Stimulated activated CD4-positive, alpha-beta T cell treated with anti-CD3 and anti-CD28 coated beads, Interleukin-1b, Interleukin-23, amount 100 ng/mL, for 48 hours (primary cell): Measurements from ENCODE around the gene HPRT1.

ENCODE experiments used
- DNase-seq: peaks from one replicate; pipeline ENCODE4 v3.0.0-alpha.2; 2020

The HPRT1 gene

DNA sequence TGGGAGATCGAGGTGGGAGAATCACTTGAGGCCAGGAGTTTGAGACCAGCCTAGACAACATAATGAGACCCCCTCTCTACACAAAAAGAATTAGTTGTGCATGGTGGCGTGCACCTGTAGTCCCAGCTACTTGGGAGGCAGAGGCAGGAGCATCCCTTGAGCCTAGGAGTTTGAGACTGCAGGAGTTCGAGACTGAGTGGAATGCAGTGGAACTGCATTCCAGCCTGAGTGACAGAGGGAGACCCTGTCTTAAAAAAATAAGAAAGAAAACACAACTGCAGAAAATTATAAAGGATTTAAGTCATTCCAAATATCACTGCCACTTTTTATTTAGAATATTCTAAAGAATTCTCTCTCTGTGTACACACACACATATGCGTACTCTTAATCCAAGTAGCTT, 18.4 kb downstream of the HPRT1 start:
- DNase-seq: no peak

DNA sequence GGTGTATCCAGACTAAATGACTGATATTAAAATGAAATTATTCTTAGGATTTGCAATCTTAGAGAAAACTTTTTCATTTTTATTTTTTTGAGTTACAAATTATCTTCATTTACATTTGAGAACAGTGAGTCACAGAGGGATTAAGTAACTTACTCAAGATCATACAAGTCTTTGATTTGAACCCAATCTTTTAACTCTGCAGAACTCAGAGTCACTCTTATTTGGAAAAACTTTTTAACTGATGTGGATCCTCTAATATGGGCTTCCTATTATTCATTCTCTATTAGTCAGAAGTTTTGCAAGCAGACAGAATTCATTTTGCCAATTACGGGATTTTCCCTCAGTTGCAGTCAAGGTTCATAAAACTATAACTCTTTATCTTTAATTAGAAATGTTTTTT, 20.1 kb downstream of the HPRT1 start:
- DNase-seq: no peak

DNA sequence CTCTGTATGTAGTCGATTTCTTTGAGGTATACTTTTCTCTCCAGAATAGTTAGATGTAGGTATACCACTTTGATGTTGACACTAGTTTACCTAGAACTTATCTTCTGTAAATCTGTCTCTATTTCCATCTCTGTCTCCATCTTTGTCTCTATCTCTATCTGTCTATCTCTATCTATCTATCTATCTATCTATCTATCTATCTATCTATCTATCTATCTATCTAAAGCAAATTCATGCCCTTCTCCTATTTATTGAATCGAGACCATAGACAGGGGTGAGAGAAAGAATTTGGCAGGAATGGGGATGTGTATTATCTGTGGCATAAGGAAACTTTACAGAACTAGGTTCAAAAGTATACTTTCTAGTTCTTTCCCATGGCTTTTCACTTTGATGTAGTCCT, 21.4 kb downstream of the HPRT1 start:
- no peak for DNase-seq

DNA sequence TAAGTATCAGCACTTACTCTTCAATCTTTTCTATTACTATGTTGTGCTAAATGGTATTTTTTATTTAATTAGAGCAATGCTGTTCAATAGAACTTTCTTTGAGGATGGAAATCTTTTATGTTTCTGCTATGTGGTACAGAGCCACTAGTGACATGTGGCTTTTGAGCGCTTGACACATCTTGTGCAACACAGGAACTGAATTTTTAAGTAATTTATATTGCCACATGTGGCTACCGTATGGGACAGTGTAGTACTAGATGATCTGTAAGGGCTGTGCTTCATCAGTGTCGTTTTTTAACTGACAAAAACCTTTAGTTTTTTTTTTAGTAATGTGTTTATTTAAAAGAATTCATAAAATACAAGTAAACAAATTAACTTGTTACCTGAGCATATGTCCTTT, 22.4 kb downstream of the HPRT1 start:
- no peak for DNase-seq

DNA sequence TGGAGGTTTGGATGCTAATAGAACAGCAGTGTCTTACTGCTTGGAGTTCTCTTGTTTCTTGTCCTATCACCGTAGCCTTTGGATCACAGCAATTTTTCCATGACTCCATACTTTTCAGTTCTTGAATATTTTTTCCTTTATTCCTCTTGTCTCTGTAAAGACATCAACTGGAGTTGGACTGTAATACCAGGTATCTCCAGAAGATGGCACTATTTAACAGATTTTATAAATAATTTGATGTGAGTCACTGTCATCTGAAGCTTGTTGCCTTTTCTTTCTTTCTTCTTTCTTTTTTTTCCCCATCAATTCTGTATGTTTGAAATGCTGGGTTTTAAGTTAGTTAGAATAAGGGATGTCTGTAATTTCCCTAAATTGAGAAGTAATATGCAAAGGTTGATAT, 24.1 kb downstream of the HPRT1 start:
- no peak for DNase-seq

DNA sequence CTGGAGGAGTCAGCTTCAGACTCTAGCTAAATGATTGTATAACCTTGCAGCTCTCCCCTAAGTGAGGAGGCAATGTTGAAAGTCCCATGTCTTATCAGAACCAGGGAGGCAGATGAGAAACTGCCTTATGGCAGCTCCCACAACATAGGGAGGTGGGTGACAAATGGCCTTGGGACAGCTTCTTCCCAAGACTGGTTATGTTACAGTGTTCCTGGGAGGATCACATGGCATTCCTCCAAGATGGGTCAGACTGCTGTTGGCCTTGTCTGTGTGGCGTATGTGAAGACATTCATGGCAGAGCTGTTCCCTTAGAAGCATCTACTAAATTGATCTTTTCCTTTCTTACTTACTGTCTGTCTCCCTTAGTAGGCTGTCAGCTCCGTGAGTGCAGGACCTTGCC, 42.0 kb downstream of the HPRT1 start:
- no peak for DNase-seq

DNA sequence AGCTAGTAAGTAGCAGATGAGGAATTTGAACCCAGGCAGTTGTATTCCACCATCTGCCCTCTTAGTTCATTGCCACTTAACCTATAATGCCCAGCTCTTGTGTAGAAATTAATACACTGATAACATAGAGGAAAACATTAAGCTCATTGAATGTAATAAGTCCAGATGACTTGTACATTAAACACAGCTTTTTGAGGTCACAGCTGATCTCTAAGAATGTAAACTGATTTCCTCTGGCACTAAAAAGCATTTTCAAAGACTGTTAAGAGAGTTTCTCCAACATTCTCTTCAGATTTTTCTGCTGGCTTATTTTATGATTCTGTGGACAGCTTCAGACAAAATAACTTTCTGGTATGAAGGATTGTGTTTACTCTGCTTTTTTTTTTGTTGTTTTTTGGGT, 42.7 kb downstream of the HPRT1 start:
- DNase-seq: no peak

DNA sequence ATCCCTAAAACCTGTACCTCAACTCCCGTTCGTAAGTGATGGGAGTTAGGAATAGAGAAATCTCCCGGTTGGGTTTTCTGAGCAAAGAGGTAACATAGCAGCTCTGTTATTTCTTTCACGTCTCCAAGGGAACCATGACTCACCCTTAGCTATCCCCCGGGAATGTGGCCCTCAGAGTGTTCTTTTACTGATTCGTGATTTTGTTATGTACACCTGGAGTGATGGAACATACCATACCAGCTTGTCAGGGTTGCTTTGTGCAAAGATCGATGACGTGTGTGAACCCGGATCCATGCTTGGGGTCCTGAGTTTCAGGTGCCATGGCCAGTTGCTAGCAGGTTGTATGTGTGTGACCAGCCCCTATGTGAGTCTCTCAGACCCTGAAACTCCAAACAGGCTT, 52.6 kb downstream of the HPRT1 start:
- DNase-seq: no peak

DNA sequence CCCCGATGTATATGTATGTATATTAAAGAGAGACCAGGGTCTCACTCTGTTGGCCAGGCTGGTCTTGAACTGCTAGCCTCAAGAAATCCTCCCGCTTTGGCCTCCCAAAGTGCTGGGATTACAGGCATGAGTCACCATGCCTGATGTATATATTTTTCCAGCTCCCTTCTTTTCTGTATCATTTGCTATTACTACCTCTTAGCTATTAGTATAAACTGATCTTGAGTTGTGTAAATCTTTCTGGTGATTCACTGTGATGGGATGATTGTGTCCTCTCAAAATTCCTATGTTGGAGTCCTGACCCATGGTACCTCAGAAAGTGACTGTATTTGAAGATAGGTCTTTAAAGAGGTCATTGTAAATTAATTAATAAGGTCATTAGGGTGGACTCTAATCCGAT, 53.1 kb downstream of the HPRT1 start:
- DNase-seq: no peak

DNA sequence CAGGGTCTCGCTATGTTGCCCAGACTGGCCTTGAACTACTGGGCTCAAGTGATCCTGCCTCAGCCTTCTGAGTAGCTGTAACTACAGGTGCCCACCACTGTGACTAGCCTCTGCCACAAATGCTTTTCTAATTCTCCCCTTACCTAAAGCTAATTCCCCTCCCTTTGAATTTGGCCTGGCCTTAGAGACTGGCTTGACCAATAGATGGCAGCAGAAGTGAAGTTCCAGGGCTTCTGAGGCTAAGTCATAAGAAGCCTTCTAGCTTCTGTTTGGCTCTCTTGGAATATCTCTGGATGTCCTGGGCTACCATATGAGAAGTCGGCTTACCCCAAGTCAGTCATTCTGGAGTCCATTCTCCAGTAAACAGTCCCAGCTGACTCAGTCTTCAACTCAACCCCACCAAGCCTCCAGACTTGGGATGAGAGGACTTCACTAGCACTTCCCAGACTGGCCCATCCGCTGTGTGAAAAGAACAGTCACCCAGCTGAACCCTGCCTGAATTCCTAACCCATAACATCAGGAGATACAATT, 61.0 kb downstream of the HPRT1 start:
- DNase-seq: no peak

DNA sequence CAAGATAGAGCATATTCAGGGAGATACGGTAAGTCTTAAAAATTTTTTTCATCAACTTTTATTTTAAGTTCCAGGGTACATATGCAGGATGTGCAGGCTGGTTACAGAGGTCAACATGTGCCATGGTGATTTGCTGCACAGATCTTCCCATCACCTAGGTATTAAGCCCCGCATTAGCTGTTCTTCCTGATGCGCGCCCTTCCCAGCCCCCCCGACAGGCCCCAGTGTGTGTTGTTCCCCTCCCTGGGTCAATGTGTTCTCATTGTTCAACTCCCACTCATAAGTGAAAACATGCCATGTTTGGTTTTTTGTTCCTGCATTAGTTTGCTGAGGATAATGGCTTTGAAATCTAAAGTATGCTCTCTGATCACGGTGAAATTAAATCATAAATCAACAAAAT, 64.2 kb downstream of the HPRT1 start:
- DNase-seq: no peak

DNA sequence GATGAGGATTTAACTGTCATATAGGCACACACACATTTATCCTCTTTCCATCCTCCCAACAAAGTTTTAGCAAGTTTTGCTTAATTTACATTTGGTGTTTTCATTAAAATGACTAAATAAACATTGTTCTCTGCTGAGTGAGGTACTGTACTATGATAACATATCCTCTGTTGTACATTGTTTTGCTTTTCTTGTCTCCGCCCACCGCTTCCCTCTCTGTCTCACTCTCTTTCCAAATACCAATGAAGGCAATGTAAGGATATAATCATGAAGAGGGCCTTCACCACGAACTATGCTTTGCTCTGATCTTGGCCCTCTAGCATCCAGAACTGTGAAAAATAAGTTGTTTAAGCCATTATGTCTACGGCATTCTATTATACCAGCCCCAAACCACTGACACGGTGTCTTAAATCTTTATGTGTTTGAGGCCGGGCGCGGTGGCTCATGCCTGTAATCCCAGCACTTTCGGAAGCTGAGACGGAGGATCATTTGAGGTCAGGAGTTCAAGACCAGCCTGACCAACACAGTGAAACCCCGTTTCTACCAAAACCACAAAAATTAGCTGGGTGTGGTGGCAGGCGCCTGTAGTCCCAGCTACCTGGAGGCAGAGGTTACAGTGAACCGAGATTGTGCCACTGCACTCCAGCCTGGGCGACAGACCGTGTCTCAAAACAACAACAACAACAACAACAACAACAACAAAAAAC, 65.3 kb downstream of the HPRT1 start:
- DNase-seq: no peak

DNA sequence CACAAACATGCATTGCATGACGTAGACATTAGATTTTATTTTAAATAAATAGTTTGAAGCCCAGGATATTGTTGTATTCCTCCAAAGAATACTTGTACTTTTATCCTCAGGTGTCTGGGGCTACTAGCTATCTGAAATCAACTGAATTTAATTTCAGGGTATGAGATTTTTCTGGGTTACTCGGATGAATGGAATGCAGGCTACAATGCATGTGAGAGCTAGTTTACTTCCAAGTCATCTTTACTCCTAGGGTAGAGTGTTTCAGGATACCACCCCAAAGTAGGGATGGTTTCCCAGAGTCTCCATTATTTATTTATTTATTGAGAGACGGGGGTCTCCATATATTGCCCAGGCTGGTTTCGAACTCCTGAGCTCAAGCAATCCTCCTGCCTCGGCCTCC, 66.4 kb downstream of the HPRT1 start:
- no peak for DNase-seq

DNA sequence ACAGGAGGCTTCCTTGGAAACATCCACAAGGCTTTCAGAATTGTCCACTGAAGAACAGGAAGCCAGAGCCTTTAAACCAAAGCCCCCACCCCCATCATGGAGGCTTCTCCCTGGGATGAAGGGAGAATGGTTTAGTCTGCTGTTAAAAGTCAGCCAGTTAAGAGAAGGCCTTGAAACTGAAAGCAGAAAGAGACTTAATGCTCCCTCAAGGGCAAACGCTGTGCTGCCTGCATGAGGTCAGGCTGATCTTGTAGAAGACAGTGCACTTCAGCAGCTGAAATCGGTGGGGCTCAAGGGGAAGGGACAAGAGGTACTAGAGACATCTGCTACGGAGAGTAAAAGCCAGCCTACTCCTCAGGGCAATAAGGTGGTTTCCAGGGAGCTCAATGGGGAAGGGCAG, 69.0 kb downstream of the HPRT1 start:
- no peak for DNase-seq

DNA sequence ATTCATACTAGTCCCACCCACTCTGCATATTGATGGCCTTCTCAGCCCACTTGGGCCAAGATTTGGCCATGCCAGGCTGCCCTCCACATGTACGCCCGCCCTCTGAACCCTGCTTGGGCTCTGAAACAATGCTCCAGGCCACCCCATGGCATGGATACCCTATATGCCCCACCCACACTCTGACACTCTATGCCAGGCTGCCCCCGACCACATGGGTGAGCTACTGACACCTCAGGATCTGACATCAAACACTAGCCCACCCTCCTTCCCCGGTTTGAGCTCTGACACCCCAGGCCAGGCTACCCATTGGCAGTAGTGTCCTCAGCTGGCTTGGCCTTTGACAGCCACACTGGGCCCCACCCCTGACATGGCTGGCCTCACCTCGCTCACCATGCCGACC, 69.5 kb downstream of the HPRT1 start:
- no peak for DNase-seq

DNA sequence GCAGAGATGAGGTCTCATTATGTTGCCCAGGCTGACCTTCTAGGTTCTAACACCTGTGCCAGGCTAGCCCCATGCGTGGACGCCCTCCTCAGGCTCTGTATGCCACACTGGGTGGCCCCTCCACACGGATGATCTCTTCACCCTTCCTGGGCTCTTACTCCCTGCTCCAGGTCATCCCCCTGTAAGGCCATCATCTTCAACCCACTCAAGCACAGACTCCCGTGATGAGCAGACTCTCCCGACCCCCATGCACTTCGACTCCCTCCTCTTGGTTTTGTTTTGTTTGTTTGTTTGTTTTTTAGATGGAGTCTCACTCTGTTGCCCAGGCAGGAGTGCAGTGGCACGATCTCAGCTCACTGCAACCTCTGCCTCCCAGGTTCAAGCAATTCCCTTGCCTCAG, 70.9 kb downstream of the HPRT1 start:
- DNase-seq: no peak

DNA sequence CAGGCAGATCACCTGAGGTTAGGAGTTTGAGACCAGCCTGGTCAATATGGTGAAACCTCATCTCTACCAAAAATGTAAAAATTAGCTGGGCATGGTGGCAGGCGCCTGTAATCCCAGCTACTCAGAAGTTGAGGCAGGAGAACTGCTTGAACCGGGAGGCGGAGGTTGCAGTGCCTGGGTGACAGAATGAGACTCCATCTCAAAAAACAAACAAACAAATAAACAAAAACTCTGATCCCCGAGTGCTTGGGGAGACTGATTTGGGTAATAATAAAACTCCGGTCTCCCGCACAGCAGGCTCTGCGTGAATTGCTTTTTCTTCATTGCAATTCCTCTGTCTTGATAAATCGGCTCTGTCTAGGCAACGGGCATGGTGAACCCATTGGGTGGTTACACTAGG, 73.4 kb downstream of the HPRT1 start:
- no peak for DNase-seq

DNA sequence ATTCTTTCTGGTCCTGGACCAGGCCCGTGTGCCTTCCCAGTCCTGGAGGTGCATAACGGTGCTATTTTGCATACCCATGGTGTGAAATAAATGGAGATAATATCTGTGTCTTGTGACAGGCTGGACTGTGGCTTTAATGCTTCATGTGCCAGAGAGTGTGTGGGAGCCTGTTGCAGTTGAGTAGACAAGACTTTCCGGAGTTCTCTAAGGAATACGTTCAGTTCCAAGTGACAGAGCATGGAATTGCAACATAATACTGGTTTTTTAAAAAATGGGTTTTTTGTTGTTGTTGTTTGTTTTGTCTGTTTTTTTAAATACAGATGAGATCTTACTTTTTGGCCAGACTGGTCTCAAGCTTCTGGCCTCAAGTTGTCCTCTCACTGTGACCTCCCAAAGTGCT, 74.0 kb downstream of the HPRT1 start:
- no peak for DNase-seq

DNA sequence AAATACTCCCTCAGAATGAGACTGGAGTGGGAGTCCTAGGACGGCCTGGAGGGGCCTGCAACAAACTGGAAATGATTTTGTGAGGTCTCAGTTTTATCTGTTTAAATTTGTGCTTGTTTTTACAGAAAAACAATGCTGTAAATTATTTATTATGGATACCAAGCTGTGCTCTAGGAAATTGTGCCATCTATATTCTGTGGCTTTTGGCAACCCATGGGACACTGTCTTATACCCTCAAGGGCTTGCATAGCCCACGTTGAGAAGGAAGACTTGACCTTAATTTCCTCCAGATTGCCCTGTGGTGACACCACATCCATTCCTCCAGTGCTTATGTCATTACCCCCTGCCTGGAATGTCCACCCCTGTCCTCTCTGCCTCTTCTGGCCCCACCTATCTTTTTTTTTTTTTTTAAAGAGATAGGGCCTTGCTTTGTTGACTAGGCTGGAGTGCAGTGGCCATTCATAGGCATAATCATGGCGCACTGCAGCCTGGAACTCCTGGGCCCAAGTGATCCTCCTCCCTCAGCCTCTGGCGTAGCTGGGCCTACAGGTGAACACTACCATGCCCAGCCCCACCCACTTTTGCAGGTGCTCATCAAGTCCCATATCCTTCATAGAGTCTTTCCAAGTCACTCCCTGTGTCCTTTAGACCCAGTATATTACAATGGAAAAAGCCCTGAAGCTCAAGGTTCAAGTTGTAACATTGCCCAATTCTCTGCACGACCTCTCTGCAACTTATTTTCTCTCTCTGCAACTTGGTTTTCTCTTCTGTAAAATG, 77.4 kb downstream of the HPRT1 start:
- DNase-seq: no peak

DNA sequence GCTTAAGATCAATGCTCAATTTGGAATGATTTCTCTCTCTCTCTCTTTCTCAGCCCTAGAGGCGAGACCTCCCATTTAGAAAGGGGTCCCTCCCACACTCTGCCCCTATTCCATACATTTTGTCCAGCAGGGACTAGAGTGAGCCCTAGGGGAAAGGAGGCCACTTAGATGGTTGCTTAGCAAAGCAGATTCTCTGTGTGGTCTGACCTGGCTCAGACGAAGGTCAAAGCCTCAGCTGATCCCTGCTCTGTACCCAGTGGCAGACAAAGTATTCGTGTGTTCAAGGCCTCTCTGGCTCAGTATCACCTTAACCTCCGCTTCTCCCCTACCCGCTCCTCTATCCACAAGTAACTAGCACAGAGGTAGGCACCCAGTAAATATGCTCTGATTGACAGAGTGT, 78.4 kb downstream of the HPRT1 start:
- no peak for DNase-seq

DNA sequence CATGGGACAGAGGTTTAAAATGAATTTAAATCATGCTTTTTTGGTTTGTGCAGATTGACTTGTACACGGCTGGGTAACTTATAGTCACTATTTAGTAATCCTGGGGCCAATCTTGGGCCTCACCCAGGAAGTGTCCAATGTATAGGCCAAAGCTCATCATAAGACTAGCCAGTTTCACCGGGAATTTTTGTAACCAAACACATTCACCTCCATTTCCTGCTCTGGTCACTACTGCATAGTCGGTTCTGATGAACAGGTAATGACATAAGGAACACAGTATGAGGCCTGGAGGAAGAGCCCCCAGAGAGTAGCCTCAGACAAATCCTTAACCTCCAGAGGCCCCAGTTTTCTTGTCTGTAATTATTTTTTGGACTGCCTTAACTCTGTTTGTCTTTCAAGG, 81.9 kb downstream of the HPRT1 start:
- no peak for DNase-seq

DNA sequence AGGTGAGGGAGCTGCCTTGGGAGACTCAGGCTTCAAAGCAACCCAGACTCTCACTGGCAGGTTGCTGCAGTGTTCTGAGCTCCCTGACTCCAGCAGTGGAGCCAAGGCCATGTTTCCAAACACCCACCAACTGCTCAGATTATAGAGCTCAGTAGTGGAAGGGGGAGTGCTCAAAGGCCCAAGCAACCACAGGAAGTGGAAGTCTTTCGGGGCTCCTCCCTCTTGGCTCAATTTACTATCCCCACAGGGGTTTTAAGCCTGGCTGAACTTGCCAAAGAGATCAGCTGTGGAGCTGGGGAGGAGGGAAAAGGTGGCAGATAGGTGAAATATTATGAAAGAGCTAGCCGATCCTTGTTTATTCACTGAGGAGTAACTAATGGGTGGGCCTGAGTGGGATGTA, 82.5 kb downstream of the HPRT1 start:
- no peak for DNase-seq

DNA sequence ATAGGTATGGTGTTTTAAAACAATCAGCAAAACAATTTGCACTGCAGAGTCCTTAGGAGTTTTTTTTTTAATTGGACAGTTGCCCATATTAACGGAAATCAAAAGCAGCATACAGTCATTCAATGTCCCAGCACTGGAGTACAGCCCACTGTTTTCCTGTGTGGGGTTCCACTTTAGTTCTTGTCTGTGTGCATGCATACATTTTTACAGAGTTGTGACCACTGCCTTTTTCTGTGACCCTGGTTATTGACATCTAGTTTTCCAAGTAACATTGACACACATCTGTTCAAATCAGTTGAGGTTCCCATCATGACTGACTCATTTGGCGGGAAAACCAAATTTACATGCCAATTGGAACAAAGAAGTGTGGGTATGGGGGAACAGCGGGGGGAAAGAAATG, 83.3 kb downstream of the HPRT1 start:
- no peak for DNase-seq

DNA sequence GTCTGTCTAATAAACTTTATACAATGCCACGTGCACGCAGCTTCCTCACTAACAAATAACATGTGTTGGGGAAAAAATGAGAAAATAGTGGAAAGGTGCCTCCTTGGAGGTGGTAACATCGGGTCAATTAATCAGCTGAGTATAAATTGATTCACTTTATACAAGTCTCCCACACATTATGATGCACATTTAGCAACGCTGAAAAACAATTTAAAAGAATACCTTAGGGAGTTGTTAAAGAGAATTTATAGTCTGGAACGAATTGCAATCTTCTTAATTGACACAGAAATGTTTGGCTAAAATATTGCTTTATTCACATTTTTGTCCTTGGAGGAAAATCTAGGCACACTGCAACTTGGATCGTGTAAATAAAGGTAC, 84.2 kb downstream of the HPRT1 start:
- no peak for DNase-seq
